CD4-positive, alpha-beta T cell treated with Interleukin-15 for 4 hours (primary cell): Measurements from ENCODE around the gene THUMPD1.
"Not testable (repeated sequence)": the region's sequence is repeated elsewhere in the genome, so short reads cannot be mapped to it uniquely, and the experiment has no call there.

Experiments
- DNase-seq: peaks from one replicate; pipeline ENCODE4 v3.0.0-alpha.2; 2020; ENCODE audit warnings: low spot score

Gene THUMPD1, protein sequence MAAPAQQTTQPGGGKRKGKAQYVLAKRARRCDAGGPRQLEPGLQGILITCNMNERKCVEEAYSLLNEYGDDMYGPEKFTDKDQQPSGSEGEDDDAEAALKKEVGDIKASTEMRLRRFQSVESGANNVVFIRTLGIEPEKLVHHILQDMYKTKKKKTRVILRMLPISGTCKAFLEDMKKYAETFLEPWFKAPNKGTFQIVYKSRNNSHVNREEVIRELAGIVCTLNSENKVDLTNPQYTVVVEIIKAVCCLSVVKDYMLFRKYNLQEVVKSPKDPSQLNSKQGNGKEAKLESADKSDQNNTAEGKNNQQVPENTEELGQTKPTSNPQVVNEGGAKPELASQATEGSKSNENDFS

GRCh38 chr16:20741554-20742285, at the start of gene THUMPD1:
Gene THUMPD1, minus strand, starts transcription at chr16:20741818. Its CDS starts 79 bp downstream, at chr16:20741739.
- peak; percentile 97 for DNase-seq

- DNase-seq, result no peak
These were observed 47.5 kb upstream of the THUMPD1 start for GRCh38 chr16:20789130-20789529.

- DNase-seq, result no peak
These were observed 42.6 kb upstream of the THUMPD1 start for GRCh38 chr16:20784204-20784603.

DNA sequence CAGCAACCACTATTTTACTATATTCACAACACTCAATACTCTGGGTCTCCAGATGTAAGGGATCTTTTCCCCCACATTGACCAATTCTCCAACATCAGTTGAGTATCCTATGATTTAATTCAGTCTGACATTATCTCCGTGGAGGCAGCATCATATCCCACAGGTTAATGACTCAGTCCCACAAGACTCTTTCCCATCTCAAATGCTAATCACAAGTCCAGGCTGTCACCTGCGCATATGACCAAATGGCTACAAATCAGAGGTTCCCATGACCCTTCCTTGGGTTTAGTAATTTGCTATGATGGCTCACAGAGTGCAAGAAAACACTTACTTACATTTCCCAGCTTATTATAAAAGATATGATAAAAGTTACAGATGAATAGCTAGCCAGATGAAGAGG, 40.9 kb upstream of the THUMPD1 start:
- DNase-seq, result no peak

DNA sequence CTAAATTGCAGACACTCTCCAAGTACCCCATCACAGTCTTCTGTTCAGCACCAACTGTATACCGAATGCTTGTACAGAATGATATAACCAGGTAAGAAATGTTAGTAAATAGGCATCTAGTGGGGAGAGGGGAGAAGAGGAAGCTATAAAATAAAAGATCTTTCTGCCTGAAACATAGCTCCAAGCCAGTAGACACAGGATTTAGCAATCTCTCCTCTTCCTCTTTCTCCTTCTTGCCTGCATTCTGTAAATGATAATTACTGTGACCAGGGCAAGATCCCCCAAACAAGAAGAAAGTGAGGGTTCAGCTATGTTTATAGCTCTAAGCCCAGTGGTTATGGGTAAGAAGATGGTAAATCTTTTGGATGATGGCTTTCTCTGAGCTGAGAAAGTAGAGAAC, 40.1 kb upstream of the THUMPD1 start:
- DNase-seq, result no peak

DNA sequence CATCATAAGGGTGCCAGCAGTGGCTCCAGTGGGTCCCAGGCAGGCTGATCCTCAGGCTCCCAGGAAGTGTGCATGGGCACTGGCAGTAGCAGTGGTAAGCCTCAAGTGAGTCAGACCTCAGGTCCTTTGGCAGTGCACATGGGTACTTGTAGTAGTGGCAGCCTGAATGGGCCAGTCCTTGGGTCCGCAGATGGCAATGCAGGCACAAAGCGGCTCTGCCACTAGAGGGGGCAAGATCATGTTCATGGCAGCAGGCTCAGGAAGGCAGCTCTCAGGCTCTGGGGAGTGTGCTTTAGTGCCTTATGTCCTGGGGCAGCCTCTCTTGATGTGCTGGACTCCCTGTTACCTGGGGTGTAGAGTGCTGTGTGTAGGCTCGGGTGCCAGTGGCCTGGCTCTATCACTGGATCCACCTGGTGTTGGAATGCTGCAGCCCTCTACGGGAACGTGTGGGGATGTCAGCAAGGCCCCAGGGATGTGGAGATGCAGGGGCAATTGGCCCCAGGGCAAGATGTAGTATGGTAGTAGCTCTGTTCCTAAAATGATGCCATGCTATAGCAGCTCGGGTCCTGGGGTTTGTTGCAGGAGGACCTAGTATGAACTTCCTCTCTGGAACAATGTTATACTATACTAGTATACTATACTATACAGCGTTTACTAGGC, 33.2 kb upstream of the THUMPD1 start:
- peak; percentile 59 for DNase-seq

DNA sequence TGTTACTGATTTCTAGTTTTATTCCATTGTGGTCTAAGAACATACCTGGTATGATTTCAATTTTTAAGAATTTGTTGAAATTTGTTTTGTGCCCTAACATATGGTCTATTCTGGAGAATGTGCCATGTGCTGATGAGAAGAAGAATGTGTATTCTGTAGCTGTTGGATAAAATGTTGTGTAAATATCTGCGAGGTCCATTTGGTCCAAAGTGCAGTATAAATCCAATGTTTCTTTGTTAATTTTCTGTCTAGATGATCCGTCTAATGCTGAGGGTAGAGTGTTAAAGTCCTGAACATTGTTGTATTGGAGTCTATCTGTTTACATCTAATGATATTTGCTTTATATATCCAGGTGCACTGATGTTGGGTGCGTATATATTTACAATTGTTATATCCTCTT, 32.1 kb upstream of the THUMPD1 start:
- DNase-seq, result no peak

- no peak for DNase-seq
These were observed 27.2 kb upstream of the THUMPD1 start for GRCh38 chr16:20768818-20769217.

DNA sequence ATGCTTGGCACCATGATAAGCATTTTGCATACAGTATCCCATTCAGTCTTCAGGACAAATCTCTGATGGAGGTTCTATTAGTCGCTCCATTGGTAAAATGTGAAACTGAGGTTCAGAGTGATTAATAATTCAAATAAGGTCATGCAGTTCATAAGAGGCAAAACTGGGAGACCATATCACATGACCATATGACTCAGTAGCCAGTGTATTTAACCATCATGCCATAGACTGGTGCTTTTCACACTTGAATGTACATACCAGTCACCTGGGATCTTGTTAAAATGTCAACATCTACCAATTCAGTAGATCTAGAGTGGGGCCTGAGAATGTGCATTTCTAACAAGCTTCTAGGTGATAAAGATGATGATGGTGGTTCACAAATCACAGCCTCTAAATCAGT, 26.5 kb upstream of the THUMPD1 start:
- DNase-seq, result no peak

GRCh38 chr16:20767577-20767976, 26.0 kb upstream of the THUMPD1 start:
- no peak for DNase-seq

- no peak for DNase-seq
These were observed 24.7 kb upstream of the THUMPD1 start for GRCh38 chr16:20766294-20766693.

- DNase-seq, result no peak
These were observed 24.1 kb upstream of the THUMPD1 start for GRCh38 chr16:20765732-20766131.

- DNase-seq, result not testable (repeated sequence)
These were observed 22.8 kb upstream of the THUMPD1 start for GRCh38 chr16:20764448-20764847.

DNA sequence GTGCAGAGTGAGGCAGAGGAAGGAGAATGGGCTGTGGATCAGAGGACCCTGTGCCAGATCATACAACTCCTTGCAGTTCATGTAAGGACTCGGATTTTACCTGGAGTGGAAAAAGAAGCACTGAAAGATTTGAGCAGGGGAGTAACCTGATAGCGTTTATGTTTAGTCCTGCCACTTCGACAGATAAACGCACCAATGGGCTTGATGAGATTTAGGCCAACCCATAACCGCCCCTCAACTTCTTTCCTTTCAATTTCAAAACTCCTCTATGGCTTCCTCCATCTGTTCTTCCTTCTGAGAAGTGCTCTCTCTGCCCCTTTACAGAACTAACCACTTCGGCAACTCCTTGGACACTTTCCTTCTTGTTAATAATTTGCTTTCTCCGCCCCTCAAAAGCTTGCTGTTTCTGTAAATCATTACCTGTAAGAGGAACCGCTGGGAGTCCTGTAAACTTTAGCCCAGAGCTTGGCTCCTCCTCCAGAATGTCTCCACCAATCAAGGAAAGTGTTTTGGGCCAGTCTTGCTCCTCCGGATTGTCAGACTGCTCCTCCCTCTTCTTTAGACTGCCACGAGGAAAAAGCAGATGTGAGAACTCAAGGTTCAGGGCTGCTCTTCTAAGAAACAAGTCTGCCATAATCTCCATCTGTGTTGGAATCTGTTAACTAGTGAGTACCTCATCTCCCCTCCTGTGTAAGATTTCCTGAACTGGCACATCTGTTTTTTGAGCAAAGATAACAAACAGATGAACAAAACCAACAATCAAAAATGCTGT, 22.0 kb upstream of the THUMPD1 start, which contains the start of gene ACSM3:
Gene ACSM3, plus strand, starts transcription at position 554 of the 772 bp plus-strand sequence. CDS start 6,021 bp downstream, outside the sequence.
- peak; percentile 83 for DNase-seq

GRCh38 chr16:20762404-20763123, 20.9 kb upstream of the THUMPD1 start:
- no peak for DNase-seq

GRCh38 chr16:20761175-20761574, 19.6 kb upstream of the THUMPD1 start:
- DNase-seq, result no peak

DNA sequence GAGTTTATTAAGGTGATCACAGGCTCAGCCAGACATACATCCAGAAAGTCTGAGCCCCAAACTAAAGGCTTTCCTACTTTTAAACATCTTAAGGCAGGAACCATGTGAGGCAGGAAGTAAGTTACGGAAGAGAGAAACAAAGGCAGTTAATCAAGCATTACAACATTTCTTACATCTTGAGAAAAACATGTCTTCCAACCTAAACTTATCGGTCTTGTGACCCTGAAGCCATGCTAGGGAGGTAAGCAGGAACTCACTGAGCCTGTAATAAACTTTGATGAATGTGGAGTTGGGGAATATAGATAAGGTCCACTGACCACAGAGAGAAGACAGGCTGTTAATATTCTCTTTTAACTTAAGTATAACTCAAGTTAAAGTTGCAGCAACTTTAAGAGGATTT, 18.7 kb upstream of the THUMPD1 start:
- DNase-seq, result no peak

- DNase-seq, result not testable (repeated sequence)
These were observed 14.2 kb upstream of the THUMPD1 start for GRCh38 chr16:20755799-20756198.

DNA sequence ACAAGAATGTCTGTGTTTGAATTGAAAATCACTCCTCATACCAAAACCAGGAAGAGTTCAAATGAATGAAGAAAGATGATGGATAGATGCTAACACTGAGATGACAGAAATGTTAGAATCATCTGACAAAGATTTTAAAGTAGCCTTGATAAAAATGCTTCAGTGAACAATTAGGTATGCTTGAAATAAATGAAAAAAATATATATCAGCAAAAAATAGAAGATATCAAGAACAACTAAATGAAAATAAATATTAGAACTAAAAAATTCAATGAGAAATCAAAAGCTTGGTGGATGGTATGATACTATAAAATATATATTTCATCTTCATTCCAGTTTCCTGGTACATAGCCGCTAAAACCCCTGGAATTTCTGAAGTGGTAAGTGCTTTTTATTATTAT, 13.6 kb upstream of the THUMPD1 start:
- no peak for DNase-seq

GRCh38 chr16:20753727-20754126, 12.1 kb upstream of the THUMPD1 start:
- no peak for DNase-seq

DNA sequence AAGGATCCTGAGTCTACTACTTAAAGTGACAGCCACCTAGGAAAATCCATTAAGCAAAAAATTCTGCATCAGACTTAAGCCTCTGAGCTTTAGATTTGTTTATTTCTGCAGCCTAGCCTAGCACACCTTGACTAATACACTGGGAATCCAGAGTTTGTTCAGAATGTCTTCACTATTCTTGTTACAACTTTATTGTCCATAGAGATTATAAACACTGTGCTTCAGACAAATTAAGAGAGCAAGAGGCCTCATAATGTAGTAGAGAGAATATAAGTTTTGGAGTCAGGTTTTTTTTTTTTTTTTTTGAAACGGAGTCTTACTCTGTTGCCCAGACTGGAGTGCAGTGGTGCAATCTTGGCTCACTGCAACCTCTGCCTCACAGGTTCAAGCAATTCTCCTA, 8.9 kb upstream of the THUMPD1 start:
- no peak for DNase-seq
